Activated T-cell treated with anti-CD3 and anti-CD28 coated beads, Interleukin-2, amount 50 U/mL, for 1 hour (primary cell): ENCODE results near the gene NOP10.
A peak's percentile ranks its signal among the peaks of the same experiment; 100 is the strongest.
"Not testable (repeated sequence)": the region's sequence is repeated elsewhere in the genome, so short reads cannot be mapped to it uniquely, and the experiment has no call there.

Experiments used
- DNase-seq: peaks from one replicate; pipeline ENCODE4 v3.0.0-alpha.2; 2020

The NOP10 gene

GRCh38 chr15:34358367-34358766, 15.4 kb upstream of the NOP10 start:
- DNase-seq = no peak

GRCh38 chr15:34357653-34358052, 14.7 kb upstream of the NOP10 start:
- no peak for DNase-seq

- DNase-seq = no peak
These were observed 12.3 kb upstream of the NOP10 start for GRCh38 chr15:34355241-34355640.

- no peak for DNase-seq
These were observed 11.3 kb upstream of the NOP10 start for GRCh38 chr15:34354286-34354685.

- no peak for DNase-seq
These were observed 10.7 kb upstream of the NOP10 start for GRCh38 chr15:34353627-34354026.

- DNase-seq = not testable (repeated sequence)
These were observed 10.1 kb upstream of the NOP10 start for GRCh38 chr15:34352996-34353395.

GRCh38 chr15:34349769-34350168, 6.8 kb upstream of the NOP10 start:
- DNase-seq = no peak

GRCh38 chr15:34348735-34349300, 5.9 kb upstream of the NOP10 start:
- no peak for DNase-seq

- no peak for DNase-seq
These were observed 5.2 kb upstream of the NOP10 start for GRCh38 chr15:34347951-34348638.

GRCh38 chr15:34342213-34342736, 661 bp downstream of the NOP10 start:
- not testable (repeated sequence) for DNase-seq

GRCh38 chr15:34341381-34342212, 1.3 kb downstream of the NOP10 start:
- no peak for DNase-seq

GRCh38 chr15:34339946-34340345, 3.0 kb downstream of the NOP10 start:
- no peak for DNase-seq

- no peak for DNase-seq
These were observed 4.6 kb downstream of the NOP10 start for GRCh38 chr15:34338347-34338746.

- DNase-seq = peak; percentile 93
These were observed 5.2 kb downstream of the NOP10 start, which contains the start of gene SLC12A6 for GRCh38 chr15:34337557-34338306. Gene SLC12A6 (minus strand): TSS chr15:34337781. CDS start chr15:34336680, 1,101 bp downstream.

- DNase-seq = no peak
These were observed 5.9 kb downstream of the NOP10 start for GRCh38 chr15:34336991-34337556.

GRCh38 chr15:34336231-34336990, 6.5 kb downstream of the NOP10 start:
- no peak for DNase-seq

GRCh38 chr15:34335176-34336032, 7.5 kb downstream of the NOP10 start:
- no peak for DNase-seq

- DNase-seq = no peak
These were observed 8.3 kb downstream of the NOP10 start for GRCh38 chr15:34334672-34335071.

GRCh38 chr15:34332553-34333120, 10.3 kb downstream of the NOP10 start:
- no peak for DNase-seq

GRCh38 chr15:34331809-34332208, 11.1 kb downstream of the NOP10 start:
- no peak for DNase-seq
